Neuron (in vitro differentiated cells): ENCODE measurements around the gene NFKBIL1.

Experiments
- H2AFZ ChIP-seq: one replicate; pipeline ENCODE4 v1.6.1; 2013; ENCODE audit warnings: low read depth, mild to moderate bottlenecking, inconsistent platforms, low read length, moderate library complexity
- H3K27me3 ChIP-seq: one replicate; pipeline ENCODE4 v1.6.1; 2013; ENCODE audit warnings: low read length; ENCODE audit not compliant: insufficient read depth
- H3K36me3 ChIP-seq: one replicate; pipeline ENCODE4 v1.6.1; 2013; ENCODE audit warnings: low read length; ENCODE audit not compliant: insufficient read depth
- H3K4me1 ChIP-seq: one replicate; pipeline ENCODE4 v1.6.1; 2013; ENCODE audit warnings: low read length; ENCODE audit not compliant: insufficient read depth
- H3K4me3 ChIP-seq: 2 replicates; pipeline ENCODE4 v1.5.1; 2013; ENCODE audit warnings: mild to moderate bottlenecking, low read length, moderate library complexity
- H3K9me3 ChIP-seq: one replicate; pipeline ENCODE4 v1.6.1; 2013; ENCODE audit warnings: low read length

Gene NFKBIL1

DNA sequence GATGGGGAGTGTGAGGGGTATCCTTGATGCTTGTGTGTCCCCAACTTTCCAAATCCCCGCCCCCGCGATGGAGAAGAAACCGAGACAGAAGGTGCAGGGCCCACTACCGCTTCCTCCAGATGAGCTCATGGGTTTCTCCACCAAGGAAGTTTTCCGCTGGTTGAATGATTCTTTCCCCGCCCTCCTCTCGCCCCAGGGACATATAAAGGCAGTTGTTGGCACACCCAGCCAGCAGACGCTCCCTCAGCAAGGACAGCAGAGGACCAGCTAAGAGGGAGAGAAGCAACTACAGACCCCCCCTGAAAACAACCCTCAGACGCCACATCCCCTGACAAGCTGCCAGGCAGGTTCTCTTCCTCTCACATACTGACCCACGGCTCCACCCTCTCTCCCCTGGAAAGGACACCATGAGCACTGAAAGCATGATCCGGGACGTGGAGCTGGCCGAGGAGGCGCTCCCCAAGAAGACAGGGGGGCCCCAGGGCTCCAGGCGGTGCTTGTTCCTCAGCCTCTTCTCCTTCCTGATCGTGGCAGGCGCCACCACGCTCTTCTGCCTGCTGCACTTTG lies 28.0 kb downstream of the NFKBIL1 start, which contains the start of gene TNF:
Gene TNF (plus strand): TSS at position 231 of the 567 bp plus-strand sequence. CDS start 177 bp downstream, at position 408.
- Histone ChIP-seq H3K4me1 (no peaks in the 10 kb centered on the region), H3K27me3 (peaks cover 30% of the 10 kb centered on the region), H3K36me3 (no peaks in the 10 kb centered on the region), H3K9me3 (no peaks in the 10 kb centered on the region), H2AFZ (no peak within 1 kb of the TSS), H3K4me3 (no peak within 1 kb of the TSS)

DNA sequence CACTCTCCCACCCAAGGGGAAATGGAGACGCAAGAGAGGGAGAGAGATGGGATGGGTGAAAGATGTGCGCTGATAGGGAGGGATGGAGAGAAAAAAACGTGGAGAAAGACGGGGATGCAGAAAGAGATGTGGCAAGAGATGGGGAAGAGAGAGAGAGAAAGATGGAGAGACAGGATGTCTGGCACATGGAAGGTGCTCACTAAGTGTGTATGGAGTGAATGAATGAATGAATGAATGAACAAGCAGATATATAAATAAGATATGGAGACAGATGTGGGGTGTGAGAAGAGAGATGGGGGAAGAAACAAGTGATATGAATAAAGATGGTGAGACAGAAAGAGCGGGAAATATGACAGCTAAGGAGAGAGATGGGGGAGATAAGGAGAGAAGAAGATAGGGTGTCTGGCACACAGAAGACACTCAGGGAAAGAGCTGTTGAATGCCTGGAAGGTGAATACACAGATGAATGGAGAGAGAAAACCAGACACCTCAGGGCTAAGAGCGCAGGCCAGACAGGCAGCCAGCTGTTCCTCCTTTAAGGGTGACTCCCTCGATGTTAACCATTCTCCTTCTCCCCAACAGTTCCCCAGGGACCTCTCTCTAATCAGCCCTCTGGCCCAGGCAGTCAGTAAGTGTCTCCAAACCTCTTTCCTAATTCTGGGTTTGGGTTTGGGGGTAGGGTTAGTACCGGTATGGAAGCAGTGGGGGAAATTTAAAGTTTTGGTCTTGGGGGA lies 28.7 kb downstream of the NFKBIL1 start:
- no peak overlapping the region for H2AFZ ChIP-seq
- peaks cover 30% of the 10 kb centered on the region for H3K27me3 ChIP-seq
- no peaks in the 10 kb centered on the region for H3K4me1 ChIP-seq
- no peaks in the 10 kb centered on the region for H3K9me3 ChIP-seq
- no peaks in the 10 kb centered on the region for H3K36me3 ChIP-seq
- H3K4me3 ChIP-seq = no peak overlapping the region

- H3K4me1 ChIP-seq = no peaks in the 10 kb centered on the region
- H3K9me3 ChIP-seq = no peaks in the 10 kb centered on the region
- no peak overlapping the region for H2AFZ ChIP-seq
- H3K4me3 ChIP-seq = no peak overlapping the region
- H3K36me3 ChIP-seq = no peaks in the 10 kb centered on the region
- peaks cover 26% of the 10 kb centered on the region for H3K27me3 ChIP-seq
These were observed 29.6 kb downstream of the NFKBIL1 start for GRCh38 chr6:31576897-31577578.

GRCh38 chr6:31577579-31577966 lies 30.2 kb downstream of the NFKBIL1 start:
- Histone ChIP-seq H3K36me3 (no peaks in the 10 kb centered on the region), H3K9me3 (no peaks in the 10 kb centered on the region), H3K4me1 (no peaks in the 10 kb centered on the region), H3K27me3 (peaks cover 24% of the 10 kb centered on the region), H2AFZ (no peak overlapping the region), H3K4me3 (no peak overlapping the region)

DNA sequence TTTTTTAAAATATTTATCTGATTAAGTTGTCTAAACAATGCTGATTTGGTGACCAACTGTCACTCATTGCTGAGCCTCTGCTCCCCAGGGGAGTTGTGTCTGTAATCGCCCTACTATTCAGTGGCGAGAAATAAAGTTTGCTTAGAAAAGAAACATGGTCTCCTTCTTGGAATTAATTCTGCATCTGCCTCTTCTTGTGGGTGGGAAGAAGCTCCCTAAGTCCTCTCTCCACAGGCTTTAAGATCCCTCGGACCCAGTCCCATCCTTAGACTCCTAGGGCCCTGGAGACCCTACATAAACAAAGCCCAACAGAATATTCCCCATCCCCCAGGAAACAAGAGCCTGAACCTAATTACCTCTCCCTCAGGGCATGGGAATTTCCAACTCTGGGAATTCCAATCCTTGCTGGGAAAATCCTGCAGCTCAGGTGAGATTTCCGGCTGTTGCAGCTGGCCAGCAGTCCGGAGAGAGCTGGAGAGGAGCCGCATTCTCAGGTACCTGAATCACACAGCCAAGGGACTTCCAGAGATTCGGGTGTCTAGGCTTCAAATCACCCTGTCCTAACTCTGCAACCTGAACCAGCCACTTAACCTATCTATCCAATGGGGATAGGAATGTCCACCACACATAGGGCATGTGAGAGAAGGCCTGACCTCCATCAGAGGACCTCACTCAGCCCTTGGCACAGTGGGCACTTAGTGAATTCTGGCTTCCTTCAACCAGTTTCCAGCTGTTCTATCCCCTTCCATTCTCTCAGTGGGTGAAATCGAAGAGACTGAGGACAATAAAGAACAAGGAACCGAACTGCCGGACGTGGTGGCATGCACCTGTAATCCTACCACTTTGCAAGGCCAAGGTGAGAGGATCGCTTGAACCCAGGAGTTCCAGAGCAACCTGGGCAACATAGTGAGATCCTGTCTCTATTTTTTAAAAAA lies 31.0 kb downstream of the NFKBIL1 start:
- Histone ChIP-seq H3K27me3 (peaks cover 22% of the 10 kb centered on the region), H3K9me3 (no peaks in the 10 kb centered on the region), H2AFZ (no peak overlapping the region), H3K4me1 (no peaks in the 10 kb centered on the region), H3K4me3 (no peak overlapping the region), H3K36me3 (no peaks in the 10 kb centered on the region)

GRCh38 chr6:31579119-31579505 lies 31.7 kb downstream of the NFKBIL1 start:
- H3K27me3 ChIP-seq = peaks cover 21% of the 10 kb centered on the region
- no peaks in the 10 kb centered on the region for H3K36me3 ChIP-seq
- no peak overlapping the region for H3K4me3 ChIP-seq

GRCh38 chr6:31579546-31580437 lies 32.4 kb downstream of the NFKBIL1 start:
- Histone ChIP-seq H3K4me1 (no peaks in the 10 kb centered on the region), H2AFZ (no peak overlapping the region), H3K27me3 (peaks cover 21% of the 10 kb centered on the region), H3K9me3 (no peaks in the 10 kb centered on the region), H3K4me3 (no peak overlapping the region), H3K36me3 (no peaks in the 10 kb centered on the region)

More at GRCh38 chr6:31579119-31579505, 31.7 kb downstream of the NFKBIL1 start:
- H3K9me3 ChIP-seq = no peaks in the 10 kb centered on the region
- H2AFZ ChIP-seq = no peak overlapping the region
- no peaks in the 10 kb centered on the region for H3K4me1 ChIP-seq

GRCh38 chr6:31580438-31580740 lies 33.0 kb downstream of the NFKBIL1 start:
- Histone ChIP-seq H3K9me3 (no peaks in the 10 kb centered on the region), H3K4me1 (no peaks in the 10 kb centered on the region), H3K4me3 (peak overlapping the region; percentile 54), H3K27me3 (peaks cover 21% of the 10 kb centered on the region), H3K36me3 (no peaks in the 10 kb centered on the region), H2AFZ (peak overlapping the region; percentile 85)

DNA sequence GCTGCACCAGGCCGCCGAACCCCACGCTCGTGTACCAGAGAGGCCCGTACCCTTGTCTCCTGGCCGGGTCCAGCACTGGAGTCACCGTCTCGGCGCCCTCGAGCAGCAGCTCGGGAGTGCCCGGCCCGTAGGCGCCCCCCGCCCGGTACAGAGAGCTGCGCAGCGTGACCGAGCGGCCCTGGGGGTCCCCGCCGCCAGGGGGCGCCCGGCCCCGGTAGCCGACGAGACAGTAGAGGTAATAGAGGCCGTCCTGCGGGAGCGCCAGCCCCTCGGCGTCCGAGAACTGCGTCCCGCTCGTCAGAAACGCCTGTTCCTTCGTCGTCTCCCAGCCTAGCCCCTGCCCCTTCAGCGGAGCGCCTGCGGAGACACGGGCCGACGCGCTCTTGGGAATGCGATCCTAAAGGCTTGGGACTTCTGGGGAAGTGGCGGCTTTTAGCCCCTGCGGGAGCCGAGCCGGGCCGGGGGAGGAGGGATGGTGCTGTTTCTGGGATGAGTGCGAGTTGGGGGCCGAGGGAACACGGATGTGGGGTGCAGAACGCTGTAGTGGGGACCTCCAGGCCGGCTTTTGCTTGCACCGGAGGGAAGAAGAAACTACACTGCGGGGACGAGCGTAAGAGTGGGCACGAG lies 33.5 kb downstream of the NFKBIL1 start:
- Histone ChIP-seq H3K4me1 (no peaks in the 10 kb centered on the region), H3K27me3 (peaks cover 21% of the 10 kb centered on the region), H3K36me3 (no peaks in the 10 kb centered on the region), H3K9me3 (no peaks in the 10 kb centered on the region), H2AFZ (peak overlapping the region; percentile 85), H3K4me3 (peak overlapping the region; percentile 54)

DNA sequence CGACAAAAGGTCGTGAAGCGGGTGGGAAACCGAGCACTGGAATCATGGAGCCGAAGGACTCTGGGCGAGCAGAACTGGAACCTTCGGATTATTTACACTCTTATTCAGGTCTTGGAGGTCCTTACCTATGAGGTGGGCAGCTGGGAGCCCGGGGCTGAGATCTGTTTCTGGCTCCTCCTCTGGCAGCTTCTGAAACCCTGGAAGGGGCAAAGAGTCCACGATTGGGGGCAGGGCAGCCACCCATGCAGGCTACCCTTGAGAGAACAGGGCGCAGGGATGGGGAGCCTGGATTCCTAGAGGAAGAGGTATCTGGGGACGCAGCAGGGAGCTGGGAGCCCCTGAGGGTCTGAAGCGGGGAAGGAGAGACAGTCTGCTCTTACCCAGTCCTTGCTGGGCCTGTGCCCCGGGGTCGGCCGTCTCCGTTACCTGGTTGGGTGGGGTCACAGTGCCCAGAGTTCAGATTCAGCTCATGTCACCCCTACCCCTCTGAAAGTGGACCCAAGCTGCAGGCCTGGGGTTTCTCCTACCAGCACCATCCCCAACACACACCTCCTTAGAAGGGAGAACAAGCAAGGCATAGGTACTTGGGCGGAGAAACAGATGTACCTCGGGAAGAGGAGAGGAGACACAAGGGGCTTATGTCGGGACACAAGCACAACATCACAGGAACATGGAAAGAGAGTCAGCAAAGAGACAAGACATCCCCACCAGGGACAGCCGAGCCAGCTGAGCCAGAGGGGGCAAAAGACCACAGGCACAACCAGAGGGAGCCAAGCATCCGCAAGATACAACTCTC lies 34.2 kb downstream of the NFKBIL1 start:
- Histone ChIP-seq H3K4me1 (no peaks in the 10 kb centered on the region), H2AFZ (peak overlapping the region; percentile 85), H3K36me3 (no peaks in the 10 kb centered on the region), H3K4me3 (peak overlapping the region; percentile 54), H3K27me3 (peaks cover 21% of the 10 kb centered on the region), H3K9me3 (no peaks in the 10 kb centered on the region)

DNA sequence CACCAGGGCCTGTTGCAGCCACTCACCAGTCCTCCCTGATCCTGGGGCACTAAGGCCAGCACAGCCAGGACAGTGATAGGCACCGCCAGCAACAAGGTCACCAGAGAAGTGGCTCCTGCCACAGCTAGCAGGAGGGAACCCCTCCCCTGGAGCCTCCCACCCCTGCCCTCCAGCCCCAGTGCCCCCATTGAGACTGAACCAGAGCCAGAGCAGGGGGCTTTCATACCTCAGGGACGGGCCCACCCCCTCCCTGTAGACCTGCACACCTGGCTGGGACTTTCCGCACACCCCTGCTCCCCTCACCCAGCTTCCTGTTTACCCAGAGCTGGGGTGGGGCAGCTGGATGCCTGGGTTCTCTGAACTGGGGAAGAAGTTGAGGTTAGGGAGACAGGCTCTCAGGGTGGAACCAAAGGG lies 34.8 kb downstream of the NFKBIL1 start, which contains the start of gene LTB:
Gene LTB (minus strand): TSS at position 195 of the 414 bp plus-strand sequence. CDS start 7 bp downstream, at position 188.
- Histone ChIP-seq H2AFZ (peak within 1 kb of the TSS; percentile 85), H3K4me1 (no peaks in the 10 kb centered on the region), H3K9me3 (no peaks in the 10 kb centered on the region), H3K36me3 (no peaks in the 10 kb centered on the region), H3K27me3 (peaks cover 15% of the 10 kb centered on the region), H3K4me3 (peak within 1 kb of the TSS; percentile 54)
